Measurements from ENCODE around the gene MGLL. TPM values are rescaled to one million over a fixed set of nuclear protein-coding genes. Genes with fewer than 3 reads are reported as not detected.
A peak's percentile ranks its signal among the peaks of the same experiment; 100 is the strongest.

Gene MGLL
- total RNA-seq, 2 experiments from 2014 or later = 0.28 to 0.38 TPM

GRCh38 chr3:127709320-127710060 lies 112.8 kb downstream of the MGLL start:
- Histone ChIP-seq H3K4me3 (ENCODE audit: low read length) (no peak overlapping the region), H3K27me3 (ENCODE audit: control insufficient read depth in 1 of 2, insufficient read depth in 2 of 2, low read length in 2 of 2) (no peaks in the 10 kb centered on the region), H3K27ac (ENCODE audit: low read depth in 1 of 2, low read length in 2 of 2) (no peak overlapping the region), H3K36me3 (ENCODE audit: insufficient read depth, low read length) (no peaks in the 10 kb centered on the region), H3K9me3 (ENCODE audit: control insufficient read depth in 1 of 2, insufficient read depth in 1 of 2, low read length in 2 of 2) (no peaks in the 10 kb centered on the region), H3K4me1 (ENCODE audit: insufficient read depth, low read length) (no peaks in the 10 kb centered on the region)
- H3K36me3 Mint-ChIP-seq (ENCODE audit: low read depth) = no peaks in the 10 kb centered on the region
- intact Hi-C loops (cut with DNase I, micrococcal nuclease) = no loop called here
- ChIA-PET POLR2A (interaction anchor here (0.6 kb wide), 1 partner anchor 1031 kb away, joined by 3 read pairs; no protein-coding TSS in a partner anchor), CTCF (no interaction called here)
- TF ChIP-seq, protein P1, sequence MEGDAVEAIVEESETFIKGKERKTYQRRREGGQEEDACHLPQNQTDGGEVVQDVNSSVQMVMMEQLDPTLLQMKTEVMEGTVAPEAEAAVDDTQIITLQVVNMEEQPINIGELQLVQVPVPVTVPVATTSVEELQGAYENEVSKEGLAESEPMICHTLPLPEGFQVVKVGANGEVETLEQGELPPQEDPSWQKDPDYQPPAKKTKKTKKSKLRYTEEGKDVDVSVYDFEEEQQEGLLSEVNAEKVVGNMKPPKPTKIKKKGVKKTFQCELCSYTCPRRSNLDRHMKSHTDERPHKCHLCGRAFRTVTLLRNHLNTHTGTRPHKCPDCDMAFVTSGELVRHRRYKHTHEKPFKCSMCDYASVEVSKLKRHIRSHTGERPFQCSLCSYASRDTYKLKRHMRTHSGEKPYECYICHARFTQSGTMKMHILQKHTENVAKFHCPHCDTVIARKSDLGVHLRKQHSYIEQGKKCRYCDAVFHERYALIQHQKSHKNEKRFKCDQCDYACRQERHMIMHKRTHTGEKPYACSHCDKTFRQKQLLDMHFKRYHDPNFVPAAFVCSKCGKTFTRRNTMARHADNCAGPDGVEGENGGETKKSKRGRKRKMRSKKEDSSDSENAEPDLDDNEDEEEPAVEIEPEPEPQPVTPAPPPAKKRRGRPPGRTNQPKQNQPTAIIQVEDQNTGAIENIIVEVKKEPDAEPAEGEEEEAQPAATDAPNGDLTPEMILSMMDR (IDR thresholded peaks at IDR 0.05) = no peak
- DNase-seq = no peak
- no peak overlapping the region for H3K27ac Mint-ChIP-seq
- H3K4me3 Mint-ChIP-seq = no peak overlapping the region
- H3K9me3 Mint-ChIP-seq = peaks cover 1% of the 10 kb centered on the region
- no peaks in the 10 kb centered on the region for H3K4me1 Mint-ChIP-seq (ENCODE audit: low read depth)
- no peaks in the 10 kb centered on the region for H3K27me3 Mint-ChIP-seq
- no peak for ATAC-seq (ENCODE audit: poor library complexity)

GRCh38 chr3:127708837-127709236 lies 113.5 kb downstream of the MGLL start:
- CTCF ChIA-PET = no interaction called here
- Mint-ChIP-seq H3K27ac (no peak overlapping the region), H3K4me3 (no peak overlapping the region), H3K27me3 (no peaks in the 10 kb centered on the region), H3K4me1 (ENCODE audit: low read depth) (no peaks in the 10 kb centered on the region), H3K9me3 (peaks cover 2% of the 10 kb centered on the region), H3K36me3 (ENCODE audit: low read depth) (no peaks in the 10 kb centered on the region)
- TF ChIP-seq, protein P1 (IDR thresholded peaks at IDR 0.05) = no peak
- H3K4me3 ChIP-seq (ENCODE audit: low read length) = no peak overlapping the region
- intact Hi-C loops (cut with DNase I, micrococcal nuclease) = no loop called here
- POLR2A ChIA-PET = interaction anchor here (0.6 kb wide), 1 partner anchor 1032 kb away, joined by 3 read pairs; no protein-coding TSS in a partner anchor
- no peak overlapping the region for H3K27ac ChIP-seq (ENCODE audit: low read depth in 1 of 2, low read length in 2 of 2)
- DNase-seq (peak in 1 of 14 experiments; percentile 2), ATAC-seq (ENCODE audit: poor library complexity) (no peak)
- no peaks in the 10 kb centered on the region for H3K27me3 ChIP-seq (ENCODE audit: control insufficient read depth in 1 of 2, insufficient read depth in 2 of 2, low read length in 2 of 2)
- no peaks in the 10 kb centered on the region for H3K9me3 ChIP-seq (ENCODE audit: control insufficient read depth in 1 of 2, insufficient read depth in 1 of 2, low read length in 2 of 2)
- no peaks in the 10 kb centered on the region for H3K4me1 ChIP-seq (ENCODE audit: insufficient read depth, low read length)
- no peaks in the 10 kb centered on the region for H3K36me3 ChIP-seq (ENCODE audit: insufficient read depth, low read length)

DNA sequence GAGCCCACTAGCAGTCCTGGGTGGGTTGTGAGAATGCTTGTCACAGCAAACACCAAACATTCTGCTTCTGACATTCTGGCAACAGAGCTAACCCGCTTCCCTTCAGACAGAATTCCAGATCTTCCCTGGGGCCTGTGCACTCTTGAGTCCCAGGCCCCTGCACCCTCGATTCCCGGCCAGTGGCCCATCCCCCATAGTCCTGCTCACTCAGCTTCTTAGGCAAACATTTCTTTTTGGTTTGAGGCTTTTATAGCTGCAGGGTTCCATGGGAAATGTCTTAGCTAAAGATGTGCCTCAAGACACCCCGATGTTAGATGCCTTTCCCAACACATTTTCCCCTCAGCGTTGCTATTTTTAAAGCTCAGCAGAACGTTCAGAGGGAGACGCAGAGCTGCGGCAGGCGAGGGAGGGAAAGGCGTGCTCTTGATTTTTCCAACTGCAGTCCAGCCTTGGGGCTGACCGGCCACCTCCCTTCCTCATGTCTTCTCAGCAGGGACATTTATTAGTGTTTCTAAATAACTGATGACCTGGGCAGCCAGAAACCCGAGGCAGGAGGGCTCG lies 114.4 kb downstream of the MGLL start:
- intact Hi-C loops (cut with DNase I, micrococcal nuclease) = no loop called here
- no peak overlapping the region for H3K4me3 ChIP-seq (ENCODE audit: low read length)
- no peaks in the 10 kb centered on the region for H3K27me3 ChIP-seq (ENCODE audit: control insufficient read depth in 1 of 2, insufficient read depth in 2 of 2, low read length in 2 of 2)
- H3K4me1 Mint-ChIP-seq (ENCODE audit: low read depth) = no peaks in the 10 kb centered on the region
- H3K36me3 ChIP-seq (ENCODE audit: insufficient read depth, low read length) = no peaks in the 10 kb centered on the region
- TF ChIP-seq, protein P1 (IDR thresholded peaks at IDR 0.05) = no peak
- ATAC-seq (ENCODE audit: poor library complexity) (no peak), DNase-seq (peak in 1 of 14 experiments; percentile 12)
- peaks cover 2% of the 10 kb centered on the region for H3K9me3 Mint-ChIP-seq
- CTCF ChIA-PET = no interaction called here
- H3K27ac Mint-ChIP-seq = no peak overlapping the region
- no peaks in the 10 kb centered on the region for H3K36me3 Mint-ChIP-seq (ENCODE audit: low read depth)
- no peaks in the 10 kb centered on the region for H3K4me1 ChIP-seq (ENCODE audit: insufficient read depth, low read length)
- no peak overlapping the region for H3K4me3 Mint-ChIP-seq
- no peaks in the 10 kb centered on the region for H3K9me3 ChIP-seq (ENCODE audit: control insufficient read depth in 1 of 2, insufficient read depth in 1 of 2, low read length in 2 of 2)
- POLR2A ChIA-PET = interaction anchor here (0.7 kb wide), 1 partner anchor 24 kb away, joined by 3 read pairs; no protein-coding TSS in a partner anchor
- no peaks in the 10 kb centered on the region for H3K27me3 Mint-ChIP-seq
- H3K27ac ChIP-seq (ENCODE audit: low read depth in 1 of 2, low read length in 2 of 2) = no peak overlapping the region

Measured in CD4-positive, alpha-beta T cell (primary cell).